AG20443 (cell line): ENCODE data around the gene DUSP3.
A peak's percentile ranks its signal among the peaks of the same experiment; 100 is the strongest.

Experiments
- DNase-seq: peaks from one replicate; pipeline ENCODE4 v3.0.0; 2012; ENCODE audit warnings: low spot score, mixed read lengths

DUSP3 gene

GRCh38 chr17:43768382-43768781, 10.4 kb downstream of the DUSP3 start:
- no peak for DNase-seq

DNA sequence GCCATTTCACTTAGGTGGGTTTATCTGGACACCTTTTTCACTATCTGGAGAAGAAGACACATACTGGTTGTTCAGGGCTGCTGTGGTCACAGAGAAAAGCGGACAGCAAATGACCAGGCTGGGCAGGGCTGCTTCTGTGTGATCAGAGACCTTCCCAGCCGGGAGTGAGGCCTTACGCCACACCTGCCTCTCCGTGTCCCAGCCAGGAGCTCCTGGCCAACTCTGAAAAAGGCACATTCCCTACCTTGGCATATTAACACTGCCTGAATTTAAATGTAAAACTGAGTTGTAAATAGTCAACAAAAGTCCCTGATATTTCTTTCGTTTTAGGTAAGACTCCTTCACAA, 11.1 kb downstream of the DUSP3 start:
- no peak for DNase-seq

DNA sequence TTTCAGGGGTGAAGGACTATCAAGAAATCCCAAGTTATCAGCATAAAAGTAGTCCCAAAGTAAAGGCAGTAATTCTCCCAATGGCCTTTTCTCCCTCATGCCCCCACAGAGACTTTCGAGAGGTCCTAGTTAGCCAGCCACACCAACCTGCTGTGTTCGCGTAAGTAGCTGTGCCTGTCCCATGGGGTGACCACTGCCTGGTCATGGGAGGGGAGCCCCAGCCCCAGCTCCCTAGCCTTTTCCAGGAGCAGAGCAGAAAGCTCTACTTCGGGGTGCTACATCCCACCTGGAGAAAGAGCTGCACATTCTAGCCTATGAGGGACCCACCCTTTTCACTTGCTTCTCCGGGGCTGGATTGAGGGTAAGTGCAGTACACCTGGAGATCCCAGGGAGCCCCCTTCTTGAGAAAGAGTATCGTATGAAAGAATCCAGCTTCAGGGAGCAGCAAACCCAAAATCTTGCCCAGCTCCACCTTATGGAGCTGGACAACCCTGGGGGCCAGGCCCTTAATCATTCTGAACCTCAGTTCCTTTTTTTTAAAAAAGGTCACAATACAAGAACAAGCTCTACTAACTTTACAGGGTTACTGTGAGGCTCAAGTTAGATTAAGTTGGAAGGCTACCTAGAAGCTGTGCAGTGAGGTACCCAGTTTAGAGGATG, 11.6 kb downstream of the DUSP3 start:
- DNase-seq = no peak

- DNase-seq = peak; percentile 64
Measured at GRCh38 chr17:43766413-43767052, 12.2 kb downstream of the DUSP3 start.

GRCh38 chr17:43760254-43760852, 18.4 kb downstream of the DUSP3 start:
- DNase-seq = peak; percentile 94

- no peak for DNase-seq
Measured at GRCh38 chr17:43759836-43760235, 18.9 kb downstream of the DUSP3 start.

DNA sequence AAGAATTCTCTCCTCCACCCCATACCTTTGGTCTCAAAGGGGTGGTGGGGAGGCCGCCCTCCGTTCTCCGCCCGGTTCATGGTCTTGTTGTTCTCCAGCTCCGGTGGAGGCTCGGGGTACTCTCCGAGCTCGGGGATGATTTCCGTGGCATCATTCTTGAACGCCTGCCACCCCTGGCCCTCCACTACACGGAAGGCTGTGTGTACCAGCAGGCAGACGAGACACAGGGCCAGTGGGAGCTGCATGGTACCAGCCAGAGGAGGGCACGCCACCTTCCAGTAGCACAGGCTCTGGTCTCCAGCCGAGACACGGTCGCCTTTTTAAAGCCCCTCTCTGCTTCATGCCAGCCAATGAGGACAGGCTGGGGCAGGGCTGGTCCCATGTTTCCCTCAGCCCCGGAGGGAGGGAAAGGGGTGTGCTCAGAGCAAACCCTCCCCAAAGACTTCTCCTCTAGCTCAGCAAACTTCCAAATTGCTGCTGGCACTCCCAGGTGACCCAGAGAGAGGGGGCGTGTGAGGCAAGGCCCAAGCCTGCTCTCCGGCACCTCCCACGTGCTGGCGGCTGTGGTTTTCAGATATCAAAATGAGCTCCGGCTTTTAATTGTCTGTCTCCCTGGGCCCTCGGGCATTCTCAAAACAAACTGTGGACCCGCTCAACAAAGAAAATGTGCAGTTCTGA, 20.1 kb downstream of the DUSP3 start, which contains the start of gene SOST:
Gene SOST (minus strand): TSS at position 295 of the 678 bp plus-strand sequence. CDS start 50 bp downstream, at position 245.
- no peak for DNase-seq

- DNase-seq = no peak
Measured at GRCh38 chr17:43758086-43758485, 20.7 kb downstream of the DUSP3 start.

DNA sequence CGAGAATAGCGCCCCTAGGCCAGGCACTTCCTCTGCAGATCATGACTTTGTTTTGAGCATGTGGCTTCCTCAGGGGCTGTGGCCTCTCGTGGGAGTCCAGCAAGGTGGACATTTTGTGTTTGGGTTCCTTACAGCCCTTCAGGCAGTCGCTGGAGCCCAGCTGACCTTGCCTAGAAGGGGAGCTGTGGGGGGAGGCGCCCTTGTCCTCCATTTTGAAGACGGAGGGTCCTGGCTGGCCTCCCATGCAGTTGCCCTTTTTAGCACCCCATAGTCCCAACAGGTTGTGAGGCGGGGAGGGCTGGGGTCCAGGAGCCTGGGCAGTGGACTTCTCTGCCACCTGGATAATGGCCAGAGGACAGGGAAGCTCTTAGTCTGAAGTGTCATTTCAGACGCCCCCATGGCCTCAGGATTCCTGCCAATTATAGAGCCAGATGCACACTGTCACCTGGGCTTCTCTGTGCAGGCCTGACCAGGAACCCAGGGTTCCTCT, 21.6 kb downstream of the DUSP3 start:
- DNase-seq = no peak

- no peak for DNase-seq
Measured at GRCh38 chr17:43756201-43756600, 22.6 kb downstream of the DUSP3 start.

DNA sequence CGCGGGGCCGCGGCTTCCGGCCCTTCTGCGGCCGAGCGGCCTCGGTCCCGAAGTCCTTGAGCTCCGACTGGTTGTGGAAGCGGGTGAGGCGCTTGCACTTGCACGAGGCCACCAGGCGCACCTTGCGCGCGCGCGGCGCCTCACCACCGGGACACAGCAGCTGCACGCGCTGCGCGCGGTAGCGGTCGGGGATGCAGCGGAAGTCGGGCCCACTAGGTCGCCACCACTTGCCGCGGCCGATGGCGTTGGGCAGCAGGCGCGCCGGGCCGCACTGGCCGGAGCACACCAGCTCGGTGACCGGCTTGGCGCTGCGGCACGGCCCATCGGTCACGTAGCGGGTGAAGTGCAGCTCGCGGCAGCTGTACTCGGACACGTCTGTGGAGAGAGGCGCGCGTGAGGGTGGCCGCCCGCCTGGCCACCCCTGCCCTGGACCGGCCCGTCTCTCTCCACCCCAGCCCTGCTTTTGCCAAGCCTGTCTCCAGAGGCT, 23.3 kb downstream of the DUSP3 start:
- DNase-seq = peak; percentile 57

- DNase-seq = no peak
Measured at GRCh38 chr17:43754947-43755346, 23.8 kb downstream of the DUSP3 start.

- peak; percentile 32 for DNase-seq
Measured at GRCh38 chr17:43753493-43754129, 25.2 kb downstream of the DUSP3 start.

DNA sequence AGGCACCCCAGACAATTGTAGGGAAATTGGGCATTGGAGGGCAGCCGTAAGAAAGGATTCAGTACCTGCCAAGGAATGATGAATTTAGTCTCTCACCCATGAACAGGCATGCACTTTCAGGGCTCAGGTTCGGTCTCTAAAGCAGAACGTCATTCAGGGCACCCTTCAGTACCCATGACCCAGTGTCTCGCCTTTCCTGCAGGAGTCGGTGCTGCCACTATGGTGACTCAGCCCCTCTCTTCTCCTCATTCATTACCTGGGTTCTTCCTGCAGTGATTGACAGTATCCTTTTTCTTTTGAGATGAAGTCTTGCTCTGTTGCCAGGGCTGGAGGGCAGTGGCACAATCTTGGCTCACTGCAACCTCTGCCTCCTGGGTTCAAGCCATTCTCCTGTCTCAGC, 28.6 kb downstream of the DUSP3 start:
- no peak for DNase-seq

DNA sequence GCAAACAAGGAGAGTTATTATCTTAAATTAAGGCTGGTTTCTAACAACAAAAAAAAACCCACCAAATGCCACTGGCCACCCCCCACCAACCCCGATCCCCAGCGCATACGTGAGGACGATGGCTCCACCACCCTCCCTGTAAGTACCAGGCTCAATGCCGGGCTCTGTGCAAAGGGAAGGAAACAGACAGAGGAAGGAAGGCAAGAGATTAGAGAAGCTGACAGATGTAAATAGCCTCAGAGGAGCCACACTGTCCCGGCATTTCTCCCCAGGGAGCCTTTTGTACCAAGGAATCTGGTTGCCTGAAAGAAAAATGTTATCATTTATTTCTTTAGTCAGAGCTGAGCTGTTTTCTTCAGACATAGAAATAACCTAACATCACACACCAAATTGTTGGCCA, 33.2 kb downstream of the DUSP3 start:
- peak; percentile 25 for DNase-seq

GRCh38 chr17:43741636-43742035, 37.1 kb downstream of the DUSP3 start:
- no peak for DNase-seq

- peak; percentile 73 for DNase-seq
Measured at GRCh38 chr17:43740541-43740940, 38.2 kb downstream of the DUSP3 start.

DNA sequence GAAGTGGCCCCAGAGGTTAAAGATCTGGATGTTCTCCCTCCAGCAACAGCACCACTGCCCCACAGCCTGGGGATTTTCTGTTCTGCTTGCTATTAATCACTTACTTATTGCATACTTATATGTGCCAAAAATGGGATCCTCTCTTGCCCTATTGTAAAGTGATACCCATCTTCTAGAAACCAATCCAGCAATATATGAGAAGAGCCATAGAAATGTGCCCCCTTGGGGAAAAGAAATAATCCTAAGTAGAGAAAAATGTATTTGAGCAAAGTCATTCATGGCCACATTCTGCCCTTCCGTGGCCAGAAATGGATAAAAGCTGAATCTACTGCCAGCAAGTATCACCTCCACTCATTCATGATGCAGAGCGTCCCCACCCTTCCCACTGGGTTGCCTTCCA, 41.1 kb downstream of the DUSP3 start:
- no peak for DNase-seq

- no peak for DNase-seq
Measured at GRCh38 chr17:43736389-43736788, 42.4 kb downstream of the DUSP3 start.

DNA sequence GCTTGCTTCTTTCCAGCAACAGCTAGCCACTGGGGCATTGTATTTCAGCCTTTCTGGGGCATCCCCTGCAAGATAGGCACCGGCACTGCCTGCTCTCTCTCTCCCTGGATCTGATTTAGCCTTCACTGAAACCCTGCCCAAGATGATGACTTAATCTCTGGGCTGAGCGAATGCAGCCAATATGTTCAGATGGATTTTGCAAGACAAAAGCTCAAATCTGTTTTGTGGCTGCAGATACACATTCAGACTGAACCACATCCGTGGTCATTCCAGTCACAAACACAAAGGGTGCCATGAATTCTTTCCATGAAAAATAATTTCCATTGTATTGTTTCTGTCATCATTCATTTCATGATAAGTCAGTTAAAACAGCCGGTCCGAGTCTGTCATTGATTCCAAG, 44.4 kb downstream of the DUSP3 start:
- peak; percentile 84 for DNase-seq

DNA sequence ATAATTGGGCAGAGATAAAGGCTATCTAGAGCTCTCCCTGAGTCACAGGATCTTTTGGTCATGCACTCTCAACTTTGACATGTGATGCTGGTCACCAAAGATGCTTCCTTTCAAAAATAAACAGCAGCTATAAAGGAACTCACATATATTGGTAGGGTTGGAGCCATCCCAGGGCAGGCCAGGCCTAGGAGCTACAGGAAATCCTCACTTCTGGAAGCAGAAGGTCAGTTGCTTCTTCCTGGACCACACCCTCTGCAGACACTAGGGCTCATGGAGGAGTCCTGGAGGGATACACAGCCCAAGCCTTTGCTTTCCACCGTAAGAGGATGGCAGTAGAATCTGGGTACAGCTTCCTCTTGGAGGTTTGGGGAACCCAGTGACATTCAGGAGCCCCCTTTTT, 44.8 kb downstream of the DUSP3 start:
- DNase-seq = no peak

- peak; percentile 56 for DNase-seq
Measured at GRCh38 chr17:43732958-43733357, 45.8 kb downstream of the DUSP3 start.
